HL-60 (cell line): ENCODE data around the gene HCFC1R1.
"Not testable (repeated sequence)": the region's sequence is repeated elsewhere in the genome, so short reads cannot be mapped to it uniquely, and the experiment has no call there.

Experiments used
- CTCF ChIP-seq: IDR thresholded peaks from one replicate; pipeline ENCODE4 v1.5.1; 2011; ENCODE audit warnings: low read length, control low read depth, inconsistent platforms; ENCODE audit not compliant: insufficient read depth
- REST ChIP-seq: IDR thresholded peaks from 2 replicates; pipeline ENCODE4 v1.6.1; 2012; ENCODE audit warnings: low read depth; ENCODE audit not compliant: insufficient replicate concordance

DNA sequence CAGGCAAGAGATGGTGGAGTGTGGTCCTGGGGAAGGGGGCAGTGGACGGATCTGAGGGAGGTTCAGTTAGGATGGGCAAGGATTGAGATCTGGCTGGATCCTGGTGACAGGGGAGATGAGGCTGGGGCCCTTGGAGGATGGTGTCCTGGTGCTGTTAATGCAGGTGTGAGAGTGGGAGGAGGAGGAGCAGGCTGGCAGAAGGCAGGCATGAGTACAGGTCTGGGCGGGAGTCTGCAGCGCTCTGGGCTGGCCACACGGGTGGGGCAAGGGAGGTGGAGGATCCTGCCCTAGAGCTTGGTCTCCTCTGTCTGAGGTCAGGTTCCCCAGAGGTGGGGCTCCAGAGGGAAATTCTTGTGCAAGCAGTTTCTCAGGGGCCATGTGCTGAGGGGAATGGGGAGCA, 48.4 kb upstream of the HCFC1R1 start:
- TF ChIP-seq CTCF, REST: not testable (repeated sequence)
